GM23338 (cell line): ENCODE measurements around the gene CDC73. TPM values are rescaled to one million over a fixed set of nuclear protein-coding genes. Genes with fewer than 3 reads are reported as not detected.

ENCODE experiments used
- ATAC-seq: fragments of 200-7000 bp; cut with Tn5 transposase; 3 replicates; pipeline ENCODE4 v1.9.1; 2020
- DNase-seq: peaks from one replicate; pipeline ENCODE4 v3.0.0-alpha.2; 2015; ENCODE audit warnings: low spot score
- H2AFZ ChIP-seq: fragments of 200-600 bp; sonication (generic); 2 replicates; pipeline ENCODE4 v1.8.0; 2016; ENCODE audit warnings: antibody characterized with exemption, mild to moderate bottlenecking, moderate library complexity
- H3F3A ChIP-seq: fragments of 200-600 bp; sonication (generic); replicated peaks from 2 replicates; pipeline ENCODE4 v1.8.0; 2017; ENCODE audit warnings: antibody characterized with exemption, mixed run types, low read depth
- H3K27ac ChIP-seq: fragments of 200-600 bp; sonication (generic); 2 replicates; pipeline ENCODE4 v1.6.1; 2016; ENCODE audit warnings: low read depth
- H3K27me3 ChIP-seq: fragments of 200-600 bp; sonication (generic); 2 replicates; pipeline ENCODE4 v1.8.0; 2016; ENCODE audit warnings: mild to moderate bottlenecking, mixed run types, moderate library complexity; ENCODE audit not compliant: insufficient read depth
- H3K36me3 ChIP-seq: fragments of 200-600 bp; sonication (generic); 2 replicates; pipeline ENCODE4 v1.8.0; 2016; ENCODE audit warnings: mild to moderate bottlenecking; ENCODE audit not compliant: insufficient read depth
- H3K4me1 ChIP-seq: fragments of 200-600 bp; sonication (generic); 2 replicates; pipeline ENCODE4 v1.8.0; 2016; ENCODE audit warnings: mild to moderate bottlenecking, moderate library complexity; ENCODE audit not compliant: insufficient read depth
- H3K4me2 ChIP-seq: fragments of 200-600 bp; sonication (generic); 2 replicates; pipeline ENCODE4 v1.7.1; 2017; ENCODE audit warnings: mixed run types
- H3K4me3 ChIP-seq: fragments of 200-600 bp; sonication (generic); 2 replicates; pipeline ENCODE4 v1.6.1; 2016; ENCODE audit warnings: mixed run types
- H3K79me2 ChIP-seq: fragments of 200-600 bp; sonication (generic); replicated peaks from 2 replicates; pipeline ENCODE4 v1.8.0; 2017; ENCODE audit warnings: mild to moderate bottlenecking; ENCODE audit not compliant: insufficient read depth
- H3K9me2 ChIP-seq: fragments of 200-600 bp; sonication (generic); 2 replicates; pipeline ENCODE4 v1.8.0; 2017; ENCODE audit not compliant: insufficient read depth
- H4K20me1 ChIP-seq: fragments of 200-600 bp; sonication (generic); replicated peaks from 2 replicates; pipeline ENCODE4 v1.8.0; 2017; ENCODE audit warnings: mild to moderate bottlenecking; ENCODE audit not compliant: insufficient read depth
- H3K27ac Mint-ChIP-seq: 2 replicates; pipeline ENCODE4 v1.8.0; 2020; ENCODE audit warnings: inconsistent platforms, mild to moderate bottlenecking, moderate library complexity, mixed read lengths
- H3K27me3 Mint-ChIP-seq: 3 replicates; pipeline ENCODE4 v1.8.0; 2022; ENCODE audit warnings: low read depth, mild to moderate bottlenecking, moderate library complexity, mixed read lengths, inconsistent platforms; ENCODE audit not compliant: insufficient read depth, poor library complexity
- H3K36me3 Mint-ChIP-seq: 3 replicates; pipeline ENCODE4 v1.8.0; 2021; ENCODE audit warnings: low read depth, mild to moderate bottlenecking, inconsistent platforms, moderate library complexity, mixed read lengths
- H3K4me1 Mint-ChIP-seq: 3 replicates; pipeline ENCODE4 v1.8.0; 2020; ENCODE audit warnings: mild to moderate bottlenecking, inconsistent platforms, mixed read lengths
- H3K4me3 Mint-ChIP-seq: 3 replicates; pipeline ENCODE4 v1.8.0; 2021; ENCODE audit warnings: moderate library complexity, mild to moderate bottlenecking, inconsistent platforms, mixed read lengths
- H3K9me3 Mint-ChIP-seq: 3 replicates; pipeline ENCODE4 v1.8.0; 2020; ENCODE audit warnings: moderate library complexity, mild to moderate bottlenecking, inconsistent platforms, mixed read lengths
- CREB1 ChIP-seq: fragments of 250-450 bp; sonication (Bioruptor Pico); IDR thresholded peaks from 2 replicates; pipeline ENCODE4 v1.5.0; 2020; ENCODE audit warnings: low read depth, mild to moderate bottlenecking, moderate library complexity
- CTCF ChIP-seq, 2 experiments: fragments of 200-600 bp in 1 of 2; sonication (generic) in 1 of 2; conservative IDR thresholded peaks; 2 replicates each; pipeline versions ENCODE4 v1.5.1 to v1.6.1; 2016 to 2017; ENCODE audit warnings: antibody characterized with exemption in 2 of 2, low read depth in 2 of 2, mild to moderate bottlenecking in 2 of 2, moderate library complexity in 1 of 2
- ETS1 ChIP-seq: IDR thresholded peaks from 2 replicates; pipeline ENCODE4 v1.6.1; 2016; ENCODE audit warnings: antibody characterized with exemption
- EZH2 ChIP-seq: fragments of 200-600 bp; sonication (generic); IDR thresholded peaks from one replicate; pipeline ENCODE4 v1.8.0; 2017; ENCODE audit warnings: antibody characterized with exemption, mild to moderate bottlenecking, low read depth; ENCODE audit not compliant: unreplicated experiment
- EZH2phosphoT487 ChIP-seq: fragments of 200-600 bp; sonication (generic); IDR thresholded peaks from one replicate; pipeline ENCODE4 v1.8.1; 2018; ENCODE audit warnings: antibody characterized with exemption; ENCODE audit not compliant: unreplicated experiment
- JUNB ChIP-seq: IDR thresholded peaks from one replicate; pipeline ENCODE4 v1.6.1; 2016; ENCODE audit warnings: antibody characterized with exemption; ENCODE audit not compliant: unreplicated experiment
- NANOG ChIP-seq: IDR thresholded peaks from 2 replicates; pipeline ENCODE4 v1.6.1; 2016; ENCODE audit warnings: antibody characterized with exemption, borderline replicate concordance
- POLR2AphosphoS5 ChIP-seq: IDR thresholded peaks from 2 replicates; pipeline ENCODE4 v1.6.1; 2016; ENCODE audit warnings: antibody characterized with exemption, low read depth
- REST ChIP-seq: IDR thresholded peaks from one replicate; pipeline ENCODE4 v1.6.1; 2018; ENCODE audit warnings: antibody characterized with exemption; ENCODE audit not compliant: unreplicated experiment
- STAT1 ChIP-seq: IDR thresholded peaks from one replicate; pipeline ENCODE4 v1.6.1; 2016; ENCODE audit warnings: antibody characterized with exemption; ENCODE audit not compliant: unreplicated experiment
- ZNF462 ChIP-seq: fragments of 250-450 bp; sonication (Bioruptor Pico); IDR thresholded peaks from 2 replicates; pipeline ENCODE4 v1.5.0; 2020; ENCODE audit warnings: mild to moderate bottlenecking, moderate library complexity
- polyA plus RNA-seq: library from polyadenylated mRNA; unstranded; fragments of >200 nt; fragmentation: Nextera tagmentation; extraction: Ambion mirVana; gene quantifications from 2 replicates; pipeline ENCODE4 v1.2.1, GENCODE V29; 2016
- total RNA-seq: library from RNA; depleted of rRNA; stranded (reverse); fragments of >200 nt; shearing (Covaris generic); gene quantifications from 2 replicates; pipeline ENCODE4 v1.2.3, GENCODE V29; 2014

CDC73 gene
- total and polyA plus RNA-seq, 2 experiments from 2014 or later, result 40.4 to 63.2 TPM

GRCh38 chr1:193131266-193131860, 9.5 kb downstream of the CDC73 start (continued):
- TF ChIP-seq CTCF (conservative IDR thresholded peaks at IDR 0.05; ENCODE audit: low read depth in 2 of 2) (no peak), STAT1 (no peak), JUNB (no peak), NANOG (no peak), EZH2phosphoT487 (no peak)

GRCh38 chr1:193140254-193140653, 18.4 kb downstream of the CDC73 start:
- Histone ChIP-seq H3K27me3 (no peaks in the 10 kb centered on the region), H3K9me2 (no peaks in the 10 kb centered on the region), H2AFZ (no peak overlapping the region), H3K4me2 (no peak overlapping the region), H3K4me1 (peaks cover 4% of the 10 kb centered on the region), H3K4me3 (no peak overlapping the region), H4K20me1 (peaks cover 7% of the 10 kb centered on the region), H3K27ac (peak overlapping the region; percentile 27; the same call in 1 of the 2 replicates), H3K79me2 (peaks cover 33% of the 10 kb centered on the region), H3F3A (no peaks in the 10 kb centered on the region), H3K36me3 (peaks cover 25% of the 10 kb centered on the region; the same call in 1 of the 2 replicates)
- Mint-ChIP-seq H3K27ac (peak overlapping the region; percentile 83), H3K27me3 (no peaks in the 10 kb centered on the region), H3K4me1 (peaks cover 20% of the 10 kb centered on the region; the same call in 2 of the 3 replicates), H3K4me3 (no peak overlapping the region), H3K9me3 (no peaks in the 10 kb centered on the region), H3K36me3 (peaks cover 57% of the 10 kb centered on the region)
- ATAC-seq (no peak), DNase-seq (peak; percentile 18)
- TF ChIP-seq ZNF462 (CRISPR knock-in tag), result no peak
- no peak for TF ChIP-seq EZH2
- no peak for TF ChIP-seq ETS1
- TF ChIP-seq CREB1 (CRISPR knock-in tag), result no peak
- TF ChIP-seq POLR2AphosphoS5, result no peak
- no peak for TF ChIP-seq REST
- no peak for TF ChIP-seq STAT1
- TF ChIP-seq JUNB, result no peak
- no peak for TF ChIP-seq NANOG
- no peak for TF ChIP-seq EZH2phosphoT487
